Right lobe of liver (tissue), 4 donors: ENCODE data around the gene LRMDA.

ENCODE experiments used
- CTCF ChIP-seq, 4 donors: fragments of 200-600 bp in 3 of 4; fragments of 450-650 bp in 1 of 4; IDR thresholded peaks; one replicate each; pipeline versions ENCODE4 v1.5.1 to v1.8.0; 2016 to 2022; ENCODE audit warnings: antibody characterized with exemption in 4 of 4, mild to moderate bottlenecking in 2 of 4
- POLR2A ChIP-seq: fragments of 450-650 bp; IDR thresholded peaks from one replicate; pipeline ENCODE4 v1.6.1; 2017; ENCODE audit warnings: antibody characterized with exemption, mild to moderate bottlenecking
- donor health status: DM: no; HTN: no; CAD: no.
- donor health status: DM: no; HTN: no; CAD: no.
- donor health status: DM: no; HTN: yes; CAD: no.

GRCh38 chr10:76433161-76434005 lies 1002.0 kb downstream of the LRMDA start:
- TF ChIP-seq CTCF (IDR thresholded peaks at IDR 0.05) (no peak), POLR2A (no peak)
